ENCODE measurements around the gene PASK. TPM values are rescaled to one million over a fixed set of nuclear protein-coding genes. Genes with fewer than 3 reads are reported as not detected.

The PASK gene
- polyA plus RNA-seq, 1 donor: 16.7 TPM

DNA sequence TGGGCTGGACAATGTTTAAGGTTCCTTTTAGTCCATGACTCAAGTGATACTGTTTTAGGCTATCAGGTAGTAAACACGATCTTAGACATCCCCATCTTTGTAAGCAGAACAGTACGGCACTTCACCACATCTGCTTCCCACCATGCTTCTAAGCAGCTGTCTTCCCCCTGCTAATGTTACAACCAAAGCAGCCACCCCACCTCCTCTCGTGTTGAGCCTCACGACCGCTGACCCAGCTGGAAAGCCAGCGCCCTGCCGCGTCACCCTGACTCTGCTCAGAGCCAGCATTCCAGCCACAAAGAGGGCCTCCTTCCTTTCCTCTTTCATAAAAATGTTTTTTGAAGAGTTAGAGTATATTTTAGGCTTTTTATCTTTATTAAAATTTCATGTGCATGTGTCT, 56.6 kb downstream of the PASK start:
- no peak for DNase-seq
- Histone ChIP-seq H3K4me3 (ENCODE audit: low read length) (no peak overlapping the region), H3K36me3 (ENCODE audit: control insufficient read depth, insufficient read depth, low read length) (peaks cover 93% of the 10 kb centered on the region), H3K27me3 (ENCODE audit: control insufficient read depth, insufficient read depth, low read length) (no peaks in the 10 kb centered on the region), H3K4me1 (ENCODE audit: control insufficient read depth, insufficient read depth, low read length) (no peaks in the 10 kb centered on the region), H3K9me3 (ENCODE audit: control insufficient read depth, low read depth, low read length) (peaks cover 2% of the 10 kb centered on the region), H3K27ac (ENCODE audit: low read length) (no peak overlapping the region)
- WGBS (ENCODE audit: insufficient coverage, low lambda C conversion rate): no CpG with 5 or more reads among the region's 8 CpGs

DNA sequence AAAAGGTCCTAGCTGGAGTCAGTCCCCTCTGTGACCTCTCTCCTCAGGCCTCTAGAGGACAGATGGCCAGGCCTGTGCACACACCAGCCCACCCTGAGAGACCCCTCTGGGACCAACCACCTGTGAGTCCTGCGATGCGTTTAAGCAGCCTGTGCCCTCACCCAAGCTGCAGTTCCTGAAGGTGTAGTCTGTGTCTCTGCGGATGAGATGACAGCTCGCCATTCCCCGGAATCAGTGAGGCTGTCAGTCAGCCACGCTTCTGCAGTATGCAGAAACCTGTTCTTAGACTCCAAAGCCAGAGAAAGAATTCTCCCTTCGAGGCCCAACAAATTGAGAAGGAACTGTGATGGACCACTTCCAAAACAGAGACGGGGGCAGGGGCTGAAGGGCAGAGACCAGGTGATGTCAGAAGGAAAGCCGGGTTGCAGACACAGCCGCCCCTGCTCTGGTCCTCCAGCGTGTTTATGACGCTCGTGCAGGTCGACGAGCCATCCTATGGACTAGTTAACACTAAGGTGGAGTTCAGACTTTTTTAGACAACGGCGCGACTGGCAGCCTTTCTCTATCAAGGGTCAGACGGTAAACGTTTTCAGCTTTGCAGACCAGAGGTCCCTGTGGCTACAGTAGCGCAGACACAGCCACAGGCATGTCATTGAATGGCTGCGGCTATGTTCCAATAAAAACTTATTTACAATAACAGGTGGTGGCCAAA, 57.4 kb downstream of the PASK start:
- no peak for DNase-seq
- H3K9me3 ChIP-seq (ENCODE audit: control insufficient read depth, low read depth, low read length): peaks cover 2% of the 10 kb centered on the region
- peaks cover 93% of the 10 kb centered on the region for H3K36me3 ChIP-seq (ENCODE audit: control insufficient read depth, insufficient read depth, low read length)
- WGBS (ENCODE audit: insufficient coverage, low lambda C conversion rate): no CpG with 5 or more reads among the region's 22 CpGs
- no peaks in the 10 kb centered on the region for H3K27me3 ChIP-seq (ENCODE audit: control insufficient read depth, insufficient read depth, low read length)
- no peak overlapping the region for H3K27ac ChIP-seq (ENCODE audit: low read length)
- H3K4me1 ChIP-seq (ENCODE audit: control insufficient read depth, insufficient read depth, low read length): no peaks in the 10 kb centered on the region
- H3K4me3 ChIP-seq (ENCODE audit: low read length): no peak overlapping the region

- DNase-seq: no peak
- peaks cover 95% of the 10 kb centered on the region for H3K36me3 ChIP-seq (ENCODE audit: control insufficient read depth, insufficient read depth, low read length)
- H3K27me3 ChIP-seq (ENCODE audit: control insufficient read depth, insufficient read depth, low read length): no peaks in the 10 kb centered on the region
- no peak overlapping the region for H3K27ac ChIP-seq (ENCODE audit: low read length)
- WGBS (ENCODE audit: insufficient coverage, low lambda C conversion rate): no CpG with 5 or more reads among the region's 10 CpGs
- H3K4me3 ChIP-seq (ENCODE audit: low read length): no peak overlapping the region
- H3K4me1 ChIP-seq (ENCODE audit: control insufficient read depth, insufficient read depth, low read length): no peaks in the 10 kb centered on the region
- peaks cover 2% of the 10 kb centered on the region for H3K9me3 ChIP-seq (ENCODE audit: control insufficient read depth, low read depth, low read length)
Observed at GRCh38 chr2:241091201-241091600, 58.1 kb downstream of the PASK start.

DNA sequence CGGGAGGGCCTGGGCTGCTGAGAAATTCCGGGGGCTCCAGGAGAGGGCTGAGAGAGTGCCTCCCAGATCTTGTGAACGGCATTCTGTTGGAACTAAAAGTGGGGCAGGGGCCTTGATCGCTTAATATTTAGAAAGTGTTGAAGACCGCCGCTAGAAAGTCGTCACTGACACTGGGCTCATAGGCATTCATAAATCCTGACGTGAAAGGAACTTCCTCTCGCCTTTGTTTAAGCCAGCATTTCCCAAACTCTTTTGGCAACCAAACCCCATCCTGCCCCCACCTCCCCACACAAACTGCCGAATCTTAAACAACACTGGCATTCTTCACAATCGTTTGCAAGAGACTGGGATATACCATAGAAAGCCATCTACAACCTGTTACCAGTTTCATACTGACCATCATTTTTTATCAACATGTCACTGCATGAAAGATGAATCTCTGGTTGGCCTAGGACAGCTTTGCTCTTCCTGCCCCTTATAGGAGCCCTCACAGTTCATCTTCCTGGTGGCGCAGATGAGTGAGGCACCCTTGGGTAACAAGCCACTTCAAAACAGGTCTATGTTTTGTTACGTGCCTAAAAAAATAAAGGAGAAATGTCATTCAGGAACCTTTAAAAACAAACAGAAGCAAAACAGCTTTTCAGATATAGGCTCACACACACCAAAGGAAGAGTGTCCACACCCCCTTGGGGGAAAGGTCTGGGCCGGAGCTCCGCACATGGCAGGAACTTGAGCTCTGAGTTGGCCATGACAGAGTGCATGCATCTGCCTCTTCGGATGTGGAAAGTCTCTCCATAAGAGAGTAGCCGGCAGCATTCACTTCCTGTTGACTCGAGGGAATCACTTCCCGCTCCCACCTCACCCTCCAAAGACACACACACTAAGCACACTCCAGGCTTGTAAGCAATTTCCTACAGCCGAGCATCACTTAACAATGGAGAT, 60.2 kb downstream of the PASK start:
- no peak overlapping the region for H3K27ac ChIP-seq (ENCODE audit: low read length)

GRCh38 chr2:241088376-241088775, 60.9 kb downstream of the PASK start:
- Histone ChIP-seq H3K4me3 (ENCODE audit: low read length) (no peak overlapping the region), H3K36me3 (ENCODE audit: control insufficient read depth, insufficient read depth, low read length) (peaks cover 72% of the 10 kb centered on the region), H3K27me3 (ENCODE audit: control insufficient read depth, insufficient read depth, low read length) (no peaks in the 10 kb centered on the region), H3K27ac (ENCODE audit: low read length) (no peak overlapping the region), H3K4me1 (ENCODE audit: control insufficient read depth, insufficient read depth, low read length) (no peaks in the 10 kb centered on the region), H3K9me3 (ENCODE audit: control insufficient read depth, low read depth, low read length) (peaks cover 2% of the 10 kb centered on the region)
- DNase-seq: no peak
- no CpG with 5 or more reads among the region's 8 CpGs for WGBS (ENCODE audit: insufficient coverage, low lambda C conversion rate)

More for the DNA sequence above, 60.2 kb downstream of the PASK start:
- WGBS (ENCODE audit: insufficient coverage, low lambda C conversion rate): 93% methylated on average over 3 of the region's 20 CpGs
- Histone ChIP-seq H3K27me3 (ENCODE audit: control insufficient read depth, insufficient read depth, low read length) (no peaks in the 10 kb centered on the region), H3K36me3 (ENCODE audit: control insufficient read depth, insufficient read depth, low read length) (peaks cover 78% of the 10 kb centered on the region), H3K4me3 (ENCODE audit: low read length) (no peak overlapping the region), H3K9me3 (ENCODE audit: control insufficient read depth, low read depth, low read length) (peaks cover 2% of the 10 kb centered on the region), H3K4me1 (ENCODE audit: control insufficient read depth, insufficient read depth, low read length) (no peaks in the 10 kb centered on the region)
- DNase-seq: no peak

DNA sequence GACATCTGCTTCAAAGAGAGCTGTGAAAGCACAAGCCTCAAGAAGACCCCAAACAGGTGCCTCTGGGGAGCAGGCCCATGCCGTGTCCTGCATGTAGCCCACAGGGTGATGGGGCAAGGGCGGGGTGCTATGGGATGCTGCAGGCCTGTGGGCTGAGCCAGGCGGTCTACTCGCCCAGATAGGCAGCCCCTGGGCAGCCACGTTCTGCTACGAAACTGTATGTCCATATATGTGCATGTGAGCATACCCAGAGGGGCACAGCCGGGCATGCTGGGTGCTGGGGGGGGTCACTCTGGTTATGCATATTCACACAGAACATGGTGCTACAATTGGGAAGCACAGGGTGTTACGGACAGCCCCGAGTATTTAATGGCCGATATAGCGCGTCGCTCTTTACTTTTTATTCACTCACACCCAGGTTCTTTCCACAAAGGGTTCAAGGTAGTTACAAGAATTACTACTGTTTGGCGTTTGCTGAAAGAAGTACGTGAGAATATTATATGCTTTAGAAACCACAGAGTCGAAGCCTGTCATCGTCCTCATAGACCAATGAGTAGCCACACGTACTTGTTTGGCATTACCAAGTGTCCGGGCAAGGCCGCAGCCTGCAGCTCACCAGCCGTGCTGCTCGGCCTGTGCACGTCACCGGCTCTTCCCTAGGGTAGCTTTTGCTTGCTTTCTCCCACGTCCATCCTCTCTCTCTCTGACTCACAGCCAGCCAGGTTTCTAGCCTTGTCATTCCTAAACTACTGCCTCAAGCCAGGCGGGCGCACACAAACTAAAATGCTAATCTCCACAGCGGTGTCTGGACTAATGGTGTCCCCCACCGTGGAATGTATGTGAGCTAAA, 61.6 kb downstream of the PASK start:
- DNase-seq: no peak
- no peaks in the 10 kb centered on the region for H3K4me1 ChIP-seq (ENCODE audit: control insufficient read depth, insufficient read depth, low read length)
- H3K4me3 ChIP-seq (ENCODE audit: low read length): no peak overlapping the region
- 94% methylated on average over 8 of the region's 29 CpGs for WGBS (ENCODE audit: insufficient coverage, low lambda C conversion rate)
- H3K36me3 ChIP-seq (ENCODE audit: control insufficient read depth, insufficient read depth, low read length): peaks cover 64% of the 10 kb centered on the region
- no peak overlapping the region for H3K27ac ChIP-seq (ENCODE audit: low read length)
- H3K9me3 ChIP-seq (ENCODE audit: control insufficient read depth, low read depth, low read length): peaks cover 2% of the 10 kb centered on the region
- H3K27me3 ChIP-seq (ENCODE audit: control insufficient read depth, insufficient read depth, low read length): no peaks in the 10 kb centered on the region

- 89% methylated on average over 3 of the region's 4 CpGs for WGBS (ENCODE audit: insufficient coverage, low lambda C conversion rate)
- DNase-seq: no peak
Observed at GRCh38 chr2:241084856-241085444, 64.3 kb downstream of the PASK start.

GRCh38 chr2:241083091-241083415, 66.2 kb downstream of the PASK start:
- Histone ChIP-seq H3K27me3 (ENCODE audit: control insufficient read depth, insufficient read depth, low read length) (no peaks in the 10 kb centered on the region), H3K4me1 (ENCODE audit: control insufficient read depth, insufficient read depth, low read length) (no peaks in the 10 kb centered on the region), H3K4me3 (ENCODE audit: low read length) (no peak overlapping the region), H3K27ac (ENCODE audit: low read length) (no peak overlapping the region), H3K36me3 (ENCODE audit: control insufficient read depth, insufficient read depth, low read length) (peaks cover 22% of the 10 kb centered on the region), H3K9me3 (ENCODE audit: control insufficient read depth, low read depth, low read length) (peaks cover 2% of the 10 kb centered on the region)
- no CpG with 5 or more reads among the region's 5 CpGs for WGBS (ENCODE audit: insufficient coverage, low lambda C conversion rate)
- DNase-seq: no peak

More at GRCh38 chr2:241084856-241085444, 64.3 kb downstream of the PASK start:
- H3K27me3 ChIP-seq (ENCODE audit: control insufficient read depth, insufficient read depth, low read length): no peaks in the 10 kb centered on the region
- no peak overlapping the region for H3K27ac ChIP-seq (ENCODE audit: low read length)
- H3K9me3 ChIP-seq (ENCODE audit: control insufficient read depth, low read depth, low read length): peaks cover 2% of the 10 kb centered on the region
- no peak overlapping the region for H3K4me3 ChIP-seq (ENCODE audit: low read length)
- peaks cover 39% of the 10 kb centered on the region for H3K36me3 ChIP-seq (ENCODE audit: control insufficient read depth, insufficient read depth, low read length)
- H3K4me1 ChIP-seq (ENCODE audit: control insufficient read depth, insufficient read depth, low read length): no peaks in the 10 kb centered on the region

DNA sequence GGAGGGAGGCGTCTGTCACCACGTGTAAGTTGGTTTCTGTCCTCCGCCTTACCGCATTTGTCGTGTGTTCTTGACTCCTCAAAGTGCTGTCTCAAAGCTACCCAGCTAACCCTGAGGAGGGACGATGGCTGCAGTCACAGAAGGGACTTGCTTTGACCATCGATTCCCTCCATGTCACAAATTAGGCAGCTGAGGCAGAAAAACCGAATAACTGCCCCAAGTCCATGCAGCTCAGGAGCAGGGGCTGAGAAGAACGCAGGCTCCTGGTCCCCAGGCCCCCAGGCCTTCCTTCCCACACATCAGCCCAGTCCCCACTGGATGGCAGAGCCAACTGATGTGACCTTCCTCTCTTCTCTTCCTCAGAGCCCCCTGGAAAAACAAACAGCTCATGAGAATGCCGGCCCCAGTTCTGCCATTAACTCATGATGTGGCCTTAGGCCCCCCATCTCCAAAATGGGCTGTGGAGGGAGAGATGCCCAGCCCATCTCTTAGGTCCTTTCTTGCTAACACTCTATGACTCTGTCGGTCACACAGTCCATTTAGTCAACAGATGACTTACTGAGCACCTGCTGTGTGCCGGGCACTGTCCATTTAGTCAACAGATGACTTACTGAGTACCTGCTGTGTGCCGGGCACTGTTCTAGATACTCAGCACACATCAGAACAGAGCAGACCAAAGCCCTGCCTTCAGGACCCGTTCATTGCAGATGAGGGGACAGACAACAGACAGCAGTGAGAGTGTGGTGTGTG, 66.8 kb downstream of the PASK start:
- H3K36me3 ChIP-seq (ENCODE audit: control insufficient read depth, insufficient read depth, low read length): peaks cover 16% of the 10 kb centered on the region
- WGBS (ENCODE audit: insufficient coverage, low lambda C conversion rate): no CpG with 5 or more reads among the region's 14 CpGs
- no peak for DNase-seq
- H3K4me1 ChIP-seq (ENCODE audit: control insufficient read depth, insufficient read depth, low read length): no peaks in the 10 kb centered on the region
- no peak overlapping the region for H3K27ac ChIP-seq (ENCODE audit: low read length)
- H3K9me3 ChIP-seq (ENCODE audit: control insufficient read depth, low read depth, low read length): peaks cover 3% of the 10 kb centered on the region
- H3K4me3 ChIP-seq (ENCODE audit: low read length): no peak overlapping the region
- H3K27me3 ChIP-seq (ENCODE audit: control insufficient read depth, insufficient read depth, low read length): no peaks in the 10 kb centered on the region
